DND-41 (cell line): ENCODE data around the gene EYA2.

ENCODE experiments used
- ATAC-seq: fragments of 200-7000 bp; cut with Tn5 transposase; 3 replicates; pipeline ENCODE4 v1.9.1; 2021; ENCODE audit warnings: low read depth; ENCODE audit not compliant: insufficient read depth
- DNase-seq: peaks from one replicate; pipeline ENCODE4 v3.0.0-alpha.2; 2020
- H2AFZ ChIP-seq: 2 replicates; pipeline ENCODE4 v1.6.0; 2012; ENCODE audit warnings: low read depth, low read length
- H3K27ac ChIP-seq: 2 replicates; pipeline ENCODE4 v1.5.1; 2012; ENCODE audit warnings: low read length, inconsistent platforms
- H3K27me3 ChIP-seq: fragments of 200-600 bp; sonication (generic); 2 replicates; pipeline ENCODE4 v1.6.0; 2012; ENCODE audit warnings: low read length, mild to moderate bottlenecking, inconsistent platforms; ENCODE audit not compliant: insufficient read depth, poor library complexity
- H3K36me3 ChIP-seq: 2 replicates; pipeline ENCODE4 v1.5.1; 2012; ENCODE audit warnings: low read length, inconsistent platforms; ENCODE audit not compliant: insufficient read depth
- H3K4me1 ChIP-seq: 2 replicates; pipeline ENCODE4 v1.5.1; 2012; ENCODE audit warnings: mild to moderate bottlenecking, low read length; ENCODE audit not compliant: insufficient read depth
- H3K4me2 ChIP-seq: 2 replicates; pipeline ENCODE4 v1.6.0; 2012; ENCODE audit warnings: mild to moderate bottlenecking, moderate library complexity, low read length, inconsistent platforms; ENCODE audit not compliant: insufficient read depth
- H3K4me3 ChIP-seq, 2 experiments: fragments of 200-600 bp in 1 of 2; shearing (Covaris generic) in 1 of 2; 2 replicates each; pipeline ENCODE4 v1.5.1; 2012 to 2016; ENCODE audit warnings: inconsistent platforms in 2 of 2, low read length in 2 of 2, mild to moderate bottlenecking in 2 of 2, low read depth in 1 of 2, moderate library complexity in 1 of 2
- H3K79me2 ChIP-seq: 2 replicates; pipeline ENCODE4 v1.6.0; 2012; ENCODE audit warnings: low read length, inconsistent platforms; ENCODE audit not compliant: insufficient read depth
- H3K9ac ChIP-seq: 2 replicates; pipeline ENCODE4 v1.6.0; 2012; ENCODE audit warnings: low read depth, mild to moderate bottlenecking, inconsistent platforms, low read length, moderate library complexity
- H3K9me3 ChIP-seq: 2 replicates; pipeline ENCODE4 v1.5.1; 2012; ENCODE audit warnings: low read length, moderate library complexity, mild to moderate bottlenecking, inconsistent platforms; ENCODE audit not compliant: insufficient read depth, severe bottlenecking
- H4K20me1 ChIP-seq: 2 replicates; pipeline ENCODE4 v1.6.0; 2012; ENCODE audit warnings: low read length; ENCODE audit not compliant: insufficient read depth
- CTCF ChIP-seq: IDR thresholded peaks from 2 replicates; pipeline ENCODE4 v1.5.1; 2012; ENCODE audit warnings: borderline replicate concordance, low read length, moderate library complexity, mild to moderate bottlenecking; ENCODE audit not compliant: poor library complexity, severe bottlenecking; ENCODE audit errors: extremely low read depth
- EZH2 ChIP-seq: IDR thresholded peaks from 3 replicates; pipeline ENCODE4 v1.6.1; 2012; ENCODE audit warnings: borderline replicate concordance, low read depth, mild to moderate bottlenecking, moderate library complexity, low read length, inconsistent platforms; ENCODE audit not compliant: severe bottlenecking

EYA2 gene

GRCh38 chr20:47141350-47141921, 246.8 kb downstream of the EYA2 start:
- TF ChIP-seq EZH2: no peak
- TF ChIP-seq CTCF: no peak
- DNase-seq (no peak), ATAC-seq (no peak)
- Histone ChIP-seq H3K9ac (no peak overlapping the region), H3K79me2 (no peaks in the 10 kb centered on the region), H3K27me3 (peaks cover 4% of the 10 kb centered on the region), H3K36me3 (no peaks in the 10 kb centered on the region), H3K27ac (no peak overlapping the region), H4K20me1 (no peaks in the 10 kb centered on the region), H2AFZ (no peak overlapping the region), H3K4me3 (no peak overlapping the region), H3K4me1 (no peaks in the 10 kb centered on the region), H3K9me3 (no peaks in the 10 kb centered on the region), H3K4me2 (no peak overlapping the region)

GRCh38 chr20:47141941-47142773, 247.5 kb downstream of the EYA2 start:
- Histone ChIP-seq H3K4me2 (no peak overlapping the region), H4K20me1 (no peaks in the 10 kb centered on the region), H3K79me2 (no peaks in the 10 kb centered on the region), H3K27me3 (peaks cover 4% of the 10 kb centered on the region), H3K36me3 (no peaks in the 10 kb centered on the region), H3K9me3 (no peaks in the 10 kb centered on the region), H3K27ac (no peak overlapping the region), H3K4me1 (no peaks in the 10 kb centered on the region), H3K4me3 (no peak overlapping the region), H2AFZ (no peak overlapping the region), H3K9ac (no peak overlapping the region)
- no peak for ATAC-seq
- TF ChIP-seq CTCF: no peak
- no peak for TF ChIP-seq EZH2
- DNase-seq: no peak

- TF ChIP-seq EZH2 (no peak), CTCF (no peak)
- H2AFZ ChIP-seq: no peak overlapping the region
These were observed 248.1 kb downstream of the EYA2 start for GRCh38 chr20:47142774-47143170.

More at GRCh38 chr20:47142774-47143170, 248.1 kb downstream of the EYA2 start:
- Histone ChIP-seq H3K9ac (no peak overlapping the region), H3K79me2 (no peaks in the 10 kb centered on the region), H3K36me3 (no peaks in the 10 kb centered on the region), H3K4me3 (no peak overlapping the region), H3K27me3 (peaks cover 4% of the 10 kb centered on the region), H3K4me2 (no peak overlapping the region), H4K20me1 (no peaks in the 10 kb centered on the region), H3K9me3 (no peaks in the 10 kb centered on the region), H3K27ac (no peak overlapping the region), H3K4me1 (no peaks in the 10 kb centered on the region)
- ATAC-seq (no peak), DNase-seq (no peak)
